Kidney capillary endothelial cell (primary cell): ENCODE measurements around the gene PACSIN3.

ENCODE experiments used
- DNase-seq: peaks from one replicate; pipeline ENCODE4 v3.0.0-alpha.2; 2018; ENCODE audit warnings: low spot score

Gene PACSIN3

DNA sequence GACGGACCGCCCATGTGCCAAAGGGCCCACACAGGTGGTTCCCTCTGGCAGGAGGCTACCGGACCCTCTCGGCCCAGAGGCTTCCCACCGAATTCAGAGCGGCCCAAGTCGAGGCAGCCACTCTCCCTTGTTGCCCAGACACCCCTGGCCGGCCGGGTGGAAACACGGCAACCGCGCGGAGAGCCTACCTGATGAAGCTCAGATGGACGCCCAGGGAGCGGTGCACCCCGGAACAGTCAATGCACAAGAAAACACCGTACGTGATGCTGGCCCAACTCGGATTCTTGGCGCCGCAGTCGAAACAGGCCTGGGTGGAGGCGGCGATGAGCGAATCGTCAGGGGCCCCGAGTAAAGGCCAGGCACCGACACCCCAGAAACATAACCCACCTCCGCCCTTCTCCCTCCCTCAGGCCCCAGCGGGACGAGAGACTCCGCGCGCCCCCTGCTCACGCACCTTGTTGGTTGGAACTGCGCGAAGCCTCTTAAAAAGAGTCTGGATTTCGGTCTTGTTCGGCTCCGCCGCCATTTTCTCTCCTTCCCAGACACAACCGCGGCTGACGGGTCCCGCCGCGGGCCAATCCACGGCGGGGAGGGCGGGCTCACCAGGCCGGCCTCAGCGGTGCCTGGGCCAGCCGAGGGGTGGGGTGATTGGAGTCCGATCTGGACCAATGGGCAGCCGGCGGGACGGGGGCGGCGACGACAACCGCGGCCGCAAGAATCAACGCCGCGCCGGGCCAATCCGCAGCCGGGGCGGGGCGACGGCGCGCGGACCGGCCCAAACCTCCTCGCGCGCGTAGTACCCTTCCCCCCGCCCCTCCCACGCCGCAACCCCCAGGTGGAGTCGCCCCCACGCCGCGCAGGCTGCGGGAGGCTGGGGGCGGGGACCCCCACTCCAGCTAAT lies 9.7 kb downstream of the PACSIN3 start, which contains the start of gene ARFGAP2:
Gene ARFGAP2 (minus strand): TSS at position 552 of the 901 bp plus-strand sequence. CDS start 26 bp downstream, at position 526.
- DNase-seq: peak; percentile 92

DNA sequence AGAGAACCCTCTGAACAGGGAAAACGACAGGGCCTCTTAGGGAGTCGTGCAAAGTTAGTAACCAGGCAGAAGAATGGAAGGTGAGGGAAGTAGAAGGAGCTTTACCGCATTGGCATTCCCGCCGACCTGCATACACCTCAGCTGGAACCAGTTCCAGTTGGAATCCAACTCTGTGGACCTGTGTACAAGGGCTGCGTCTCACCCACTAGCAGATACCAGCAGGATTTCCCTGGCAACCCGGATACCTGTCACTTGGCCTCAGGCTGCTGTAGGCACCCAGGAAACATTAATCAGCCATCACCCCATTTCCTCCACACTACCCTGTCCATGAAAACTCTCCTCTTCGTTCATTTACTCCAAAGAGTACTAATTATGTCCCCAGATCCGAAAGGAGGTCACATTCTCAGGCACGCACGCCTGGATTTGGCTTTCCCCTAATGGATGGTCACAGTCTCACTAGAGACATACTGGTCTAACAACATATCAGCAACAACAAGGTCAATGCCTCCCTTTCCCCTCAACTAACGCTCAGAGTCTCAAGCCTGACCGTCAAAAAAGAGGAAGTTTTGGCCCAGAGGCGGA lies 10.4 kb downstream of the PACSIN3 start:
- no peak for DNase-seq

DNA sequence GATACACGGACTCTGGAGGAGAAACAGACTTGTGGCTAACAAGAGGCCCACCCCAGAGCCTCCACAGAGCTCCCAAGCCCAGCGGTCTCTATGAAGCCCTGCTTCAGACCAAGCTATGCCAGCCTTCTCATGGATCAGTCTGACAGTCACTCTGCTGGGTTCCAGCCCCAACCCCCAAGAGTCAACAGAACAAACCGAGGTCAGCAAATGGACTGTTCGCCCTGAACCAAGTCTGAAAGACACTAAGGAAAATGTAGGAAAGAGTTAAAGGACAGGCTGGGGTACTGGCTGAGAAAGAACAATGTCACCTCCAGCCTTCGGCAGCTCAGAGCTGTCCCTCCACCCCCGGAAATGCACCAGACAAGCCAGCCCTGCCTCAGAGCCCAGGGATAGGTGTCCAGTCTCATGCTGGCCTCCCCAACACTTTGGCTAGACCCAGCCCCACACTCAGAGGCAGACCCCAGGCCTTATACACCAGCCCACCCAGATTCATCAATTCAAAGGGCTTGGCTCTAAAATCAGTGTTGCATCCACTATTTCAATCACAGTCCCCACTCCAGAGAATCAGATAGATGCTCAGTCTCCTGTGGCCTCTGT lies 13.4 kb downstream of the PACSIN3 start:
- no peak for DNase-seq

DNA sequence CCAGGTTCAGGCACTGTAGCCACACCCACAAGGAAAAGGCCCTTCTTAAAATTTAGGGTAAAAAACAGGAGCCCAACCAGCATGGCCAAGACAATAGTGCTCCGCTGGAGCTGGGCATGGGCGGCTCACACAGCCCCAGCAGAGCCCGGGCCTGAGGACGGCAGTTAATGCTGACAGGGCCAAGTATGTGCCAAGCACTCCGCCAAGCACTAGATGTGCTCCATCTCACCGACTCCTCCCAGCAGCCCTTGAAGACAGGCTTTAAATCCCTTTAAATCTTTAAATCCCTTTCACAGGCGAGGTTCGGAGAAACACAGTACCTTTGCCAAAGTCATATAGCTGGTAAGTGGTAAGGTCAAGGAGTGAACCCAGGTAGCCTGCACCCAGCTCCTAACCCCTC lies 14.4 kb downstream of the PACSIN3 start:
- DNase-seq: no peak

DNA sequence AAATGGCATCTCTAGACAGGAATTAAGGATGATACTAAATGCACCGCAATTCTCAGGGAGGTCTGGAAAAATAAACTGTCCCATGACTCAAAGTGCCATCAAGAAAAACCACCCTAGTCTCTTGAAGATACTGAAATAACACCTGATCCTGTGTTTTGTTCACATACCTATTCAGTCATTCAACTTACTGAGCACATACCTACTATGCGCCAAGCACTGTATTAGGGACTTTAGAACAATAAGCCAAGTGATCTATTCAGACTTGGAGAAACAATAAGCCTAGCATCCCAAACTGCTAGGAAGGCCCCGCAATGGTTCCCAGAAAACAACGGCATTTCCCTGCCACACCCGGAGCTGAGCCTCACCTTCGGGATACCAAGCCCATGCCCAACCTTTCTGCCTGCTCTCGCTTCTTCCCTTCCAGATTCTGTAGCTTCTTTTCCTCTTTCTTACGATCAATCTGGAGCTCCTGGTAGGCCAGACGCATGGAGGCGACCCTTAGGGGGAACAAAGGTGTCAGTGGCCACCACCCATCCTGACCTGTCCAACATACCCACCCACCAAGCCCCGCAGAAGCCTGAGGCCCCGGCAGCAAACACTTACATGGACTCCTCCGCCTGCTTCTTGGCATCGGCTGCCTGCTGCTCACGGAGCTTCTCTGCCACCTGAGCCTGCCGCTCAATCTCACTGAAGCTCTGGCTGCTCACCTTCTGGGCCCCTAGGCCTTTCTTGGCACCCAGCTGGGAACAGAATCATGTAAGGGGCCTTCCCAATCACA lies 15.0 kb downstream of the PACSIN3 start:
- DNase-seq: no peak

DNA sequence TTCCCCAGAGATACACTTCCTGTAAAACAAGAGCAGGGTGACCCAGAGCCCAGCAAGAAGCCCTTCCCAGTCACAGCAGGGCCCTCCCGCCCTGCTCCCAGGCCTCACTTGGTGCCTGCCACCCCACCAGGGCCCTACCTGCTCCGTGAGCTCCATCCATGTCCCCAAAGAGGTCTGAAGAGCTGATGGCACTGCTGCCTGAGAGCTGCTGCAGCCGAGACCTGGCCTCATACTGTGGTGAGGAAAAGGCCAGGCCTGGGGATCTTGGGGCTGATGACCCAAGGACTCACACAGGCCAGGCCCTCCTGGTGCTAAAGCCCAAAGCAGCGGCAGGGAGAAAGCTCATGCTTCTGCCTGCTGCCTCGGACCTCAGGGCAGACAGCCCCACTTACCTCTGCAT lies 19.9 kb downstream of the PACSIN3 start:
- DNase-seq: no peak

DNA sequence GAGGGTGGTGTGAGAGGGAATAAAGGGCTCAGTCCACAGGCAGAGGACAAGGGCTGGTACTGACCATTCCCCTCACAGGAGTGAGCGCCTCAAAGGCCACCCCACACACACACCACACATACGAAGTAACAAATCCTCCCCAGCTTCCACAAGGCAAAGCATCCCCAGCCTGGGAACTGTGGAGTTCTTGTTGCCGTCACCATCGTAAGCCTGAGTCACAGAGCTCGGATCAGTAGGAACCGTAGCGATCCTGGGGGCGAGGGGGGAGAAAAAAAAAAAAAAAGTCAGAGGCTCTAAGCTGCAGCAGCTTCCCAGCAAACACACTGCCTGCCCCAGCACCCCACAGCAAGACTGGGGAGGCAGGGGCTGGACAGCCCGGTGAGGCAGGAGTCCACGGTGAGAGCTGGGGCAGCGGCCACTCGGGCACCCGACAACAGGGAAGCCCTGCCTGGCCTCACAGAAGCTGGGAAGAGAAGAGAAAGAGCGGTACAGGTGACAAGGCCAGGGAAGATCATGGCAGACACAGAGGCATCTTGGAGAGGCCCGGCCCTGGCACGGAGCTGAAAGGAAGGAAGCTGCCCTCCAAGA lies 20.9 kb downstream of the PACSIN3 start:
- DNase-seq: no peak

DNA sequence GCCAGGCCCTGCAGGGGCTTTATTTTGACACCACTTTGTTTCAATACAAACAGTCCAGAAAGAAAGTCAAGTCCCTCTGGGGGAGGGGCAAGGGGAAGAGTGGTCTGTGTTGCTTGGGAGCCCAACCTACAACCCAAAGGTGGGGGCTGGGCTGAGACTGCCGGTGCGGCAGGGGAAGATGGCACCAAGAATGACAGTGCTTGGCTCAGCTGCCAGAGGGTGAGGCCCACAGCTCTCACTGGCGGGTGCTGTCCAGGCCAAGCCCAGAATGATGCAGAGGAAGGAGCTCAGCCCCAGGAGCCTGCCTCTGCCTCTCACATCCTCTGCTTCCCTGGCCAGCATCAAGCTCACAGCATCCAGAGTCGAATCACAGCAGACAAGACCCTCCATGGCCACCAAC lies 21.9 kb downstream of the PACSIN3 start:
- DNase-seq: no peak

DNA sequence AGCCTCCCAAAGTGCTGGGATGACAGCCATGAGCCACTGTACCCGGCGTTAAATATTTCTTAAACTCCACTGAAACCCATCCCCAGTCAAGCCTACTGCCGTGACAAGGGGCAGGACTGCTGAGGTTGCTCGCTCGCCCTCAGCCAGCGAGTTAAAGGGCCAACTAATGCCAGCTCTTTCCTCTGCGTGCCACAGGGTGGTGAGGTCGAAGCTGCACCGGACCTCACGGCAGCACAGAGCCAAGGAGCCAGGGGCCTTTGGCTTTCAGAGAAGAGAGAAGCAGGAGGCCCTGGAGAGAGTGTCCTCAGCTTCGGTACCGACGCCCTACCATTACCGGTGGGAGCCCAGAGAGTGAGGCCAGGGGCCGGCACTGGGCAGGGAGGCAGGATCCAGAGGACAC lies 22.3 kb downstream of the PACSIN3 start:
- no peak for DNase-seq

DNA sequence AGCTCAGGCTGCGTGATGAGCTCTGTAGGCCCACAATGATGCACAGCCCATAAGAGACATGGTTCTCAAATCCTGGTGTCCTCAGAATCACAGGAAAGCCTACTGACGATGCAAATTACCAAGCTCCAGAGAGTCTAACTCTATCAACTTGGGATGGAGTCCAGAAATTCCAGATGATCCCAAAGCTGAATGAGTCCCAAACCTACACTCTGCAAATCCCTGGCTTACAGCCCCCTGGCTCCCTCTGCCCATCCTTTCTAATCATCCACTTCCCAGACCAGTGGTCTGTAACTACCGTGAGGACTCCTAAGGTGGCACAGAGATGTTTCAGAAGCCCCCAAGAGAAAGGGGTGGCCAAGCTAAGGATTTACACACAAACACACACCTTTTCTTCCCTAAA lies 23.0 kb downstream of the PACSIN3 start:
- no peak for DNase-seq

DNA sequence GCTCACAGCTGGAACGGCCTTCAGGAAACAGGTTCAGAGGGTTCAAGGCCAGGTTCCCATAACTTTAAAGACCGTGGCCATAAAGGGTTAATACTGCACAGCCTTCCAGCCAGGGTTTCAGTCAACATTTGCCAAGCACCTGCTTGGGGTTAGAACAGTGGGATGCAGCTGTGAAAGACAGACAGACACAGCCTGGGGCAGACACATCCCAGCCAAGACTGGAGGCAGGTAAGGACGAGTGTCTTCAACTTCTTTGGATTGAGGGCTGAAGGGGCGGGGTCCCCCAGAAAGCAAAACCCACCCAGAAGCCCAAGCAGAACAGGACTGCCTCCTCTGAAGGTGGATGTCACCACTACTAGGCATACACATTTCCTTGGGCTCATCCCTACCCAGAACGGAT lies 23.8 kb downstream of the PACSIN3 start:
- DNase-seq: no peak

DNA sequence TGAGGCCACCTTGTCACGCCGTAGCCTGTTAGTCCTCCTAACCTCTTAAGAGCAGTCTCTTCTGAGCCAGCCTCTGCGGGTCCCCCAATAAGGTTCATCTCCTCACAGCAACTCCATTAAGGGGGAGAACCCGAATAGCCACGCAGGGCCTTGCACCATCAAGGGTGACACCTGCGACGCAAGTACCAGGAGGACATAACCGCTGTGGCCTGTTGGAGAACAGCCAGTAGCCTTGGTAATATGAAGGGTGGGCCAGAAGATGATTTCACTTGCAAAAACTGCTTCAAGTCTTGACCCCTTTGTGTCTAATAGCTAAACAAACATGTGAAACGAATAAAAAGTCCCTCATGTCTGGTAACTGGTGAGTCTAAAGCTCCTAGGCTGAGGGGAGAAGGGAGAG lies 24.3 kb downstream of the PACSIN3 start:
- no peak for DNase-seq

DNA sequence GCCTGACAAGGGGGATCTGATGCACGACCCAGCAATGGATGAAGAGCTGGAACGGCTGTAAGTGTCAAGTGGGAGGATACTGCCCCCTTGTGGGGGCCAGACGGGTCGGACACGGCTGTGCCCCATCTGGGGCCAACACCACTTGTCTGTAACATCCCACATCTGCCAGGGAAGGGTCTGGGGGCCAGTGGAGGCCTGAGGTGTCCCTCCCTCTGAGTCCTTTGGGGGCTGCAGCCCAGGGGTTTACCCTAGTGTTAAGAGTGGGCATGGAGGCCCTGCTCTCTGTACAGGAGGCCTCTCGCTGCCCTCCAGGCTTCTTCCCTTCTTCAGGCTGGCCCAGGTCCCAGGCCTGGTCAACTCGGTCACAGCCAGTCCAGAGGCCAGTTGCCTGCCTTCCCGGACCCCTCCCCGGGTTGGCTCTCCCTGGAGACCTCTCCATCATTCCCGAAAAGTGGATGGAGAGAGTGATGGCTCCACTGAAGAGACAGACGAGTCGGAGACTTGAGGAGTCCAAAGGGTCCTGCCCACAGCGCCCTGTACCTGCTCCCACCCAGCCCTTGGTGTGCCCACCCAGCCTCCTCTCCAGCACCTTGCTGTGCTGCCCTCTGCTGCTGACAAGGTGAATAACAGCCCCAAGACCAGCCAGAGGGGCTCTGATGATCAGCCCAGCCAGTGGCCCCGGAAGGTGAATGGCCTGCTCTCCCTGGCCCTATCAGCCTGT lies 24.9 kb downstream of the PACSIN3 start:
- peak; percentile 52 for DNase-seq

DNA sequence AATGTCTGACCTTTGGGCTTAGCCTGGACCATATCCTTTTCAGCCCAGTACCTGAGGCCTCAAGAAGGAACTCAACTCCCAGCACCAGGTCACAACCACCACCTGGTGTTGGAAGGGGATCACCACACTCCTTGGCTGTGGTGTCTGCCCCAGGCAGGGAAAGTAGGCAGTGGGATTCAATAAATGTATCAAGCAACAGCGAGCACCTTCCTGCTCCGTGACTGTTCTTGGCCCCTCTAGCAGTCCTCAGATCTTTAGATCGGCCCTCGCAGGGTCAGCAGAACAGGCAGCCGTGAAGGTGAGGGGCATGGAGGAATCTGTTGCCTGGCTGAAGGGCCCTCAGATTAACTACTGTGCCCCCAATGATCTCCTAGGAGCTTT lies 25.5 kb downstream of the PACSIN3 start:
- DNase-seq: no peak

DNA sequence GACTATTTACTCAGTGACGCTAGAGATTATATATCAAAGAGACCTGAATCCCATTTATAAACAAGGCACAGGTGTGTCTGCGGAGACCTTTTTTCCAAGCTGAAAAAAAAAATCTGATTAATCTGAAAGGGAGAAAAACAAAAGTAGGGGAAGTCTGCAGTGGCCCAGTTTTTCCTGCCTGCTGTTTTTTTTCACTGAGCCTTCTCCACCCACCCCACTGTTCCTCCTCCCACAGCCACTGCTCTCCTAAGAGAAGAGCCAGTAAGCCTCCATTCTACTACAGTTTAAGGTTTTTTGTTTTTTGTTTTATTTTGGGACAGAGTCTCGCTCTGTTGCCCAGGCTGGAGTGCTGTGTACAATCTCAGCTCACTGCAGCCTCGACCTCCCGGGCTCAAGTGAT lies 28.0 kb downstream of the PACSIN3 start:
- no peak for DNase-seq

DNA sequence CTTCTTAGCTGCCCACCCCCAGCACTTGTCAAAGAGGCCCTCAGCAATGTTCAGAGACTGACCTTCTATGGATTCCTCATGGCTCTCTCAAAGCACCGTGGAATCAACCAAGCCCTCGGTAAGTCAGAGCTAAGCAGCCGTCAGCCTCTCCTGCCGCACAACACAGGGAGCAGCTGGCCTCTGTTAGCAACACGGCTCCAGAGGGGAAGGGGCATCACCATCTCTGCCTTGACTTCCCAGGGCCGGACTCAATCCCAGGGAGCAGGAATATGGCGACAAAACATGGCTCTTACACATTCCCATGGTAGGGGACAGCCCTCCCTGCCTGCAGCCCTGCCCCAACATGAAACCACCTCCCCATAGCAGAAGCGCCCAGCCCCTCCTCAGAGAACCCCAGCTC lies 28.4 kb downstream of the PACSIN3 start:
- no peak for DNase-seq

DNA sequence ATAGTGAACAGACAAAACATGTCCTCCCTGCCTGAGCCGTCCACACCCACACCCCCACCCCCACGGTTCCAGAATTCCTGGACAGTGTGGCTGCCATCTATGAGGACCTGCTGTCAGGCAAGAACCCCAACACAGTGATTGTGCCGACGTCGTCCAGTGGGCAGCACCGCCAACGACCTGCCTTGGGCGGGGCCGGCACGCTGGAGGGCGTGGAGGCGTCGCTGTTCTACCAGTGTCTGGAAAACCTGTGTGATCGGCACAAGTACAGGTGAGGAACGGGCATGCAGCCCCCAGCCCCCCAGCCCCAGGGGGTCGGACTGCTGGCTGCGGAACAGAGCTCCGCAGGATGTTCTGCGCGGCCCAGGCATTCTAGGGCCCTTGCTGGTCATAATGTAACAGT lies 29.3 kb downstream of the PACSIN3 start:
- no peak for DNase-seq

DNA sequence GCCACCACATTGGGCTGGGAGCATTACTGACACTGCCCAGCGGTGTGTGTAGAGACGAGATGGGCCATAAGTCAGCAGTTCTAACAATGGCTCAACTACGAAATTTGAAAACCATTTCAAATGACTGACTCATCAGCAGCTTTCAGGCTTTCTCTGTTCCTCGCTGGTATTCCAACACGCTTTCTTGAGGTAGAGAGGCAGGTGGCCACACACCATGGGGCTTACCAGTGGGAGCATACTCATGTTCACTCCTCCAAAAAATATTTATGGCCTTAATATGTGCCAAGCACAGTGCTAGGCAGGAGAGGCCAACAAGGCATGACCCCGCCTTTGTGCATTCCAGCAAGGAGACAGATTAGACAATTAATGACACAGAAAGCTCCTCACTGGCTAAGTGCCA lies 29.9 kb downstream of the PACSIN3 start:
- DNase-seq: no peak

DNA sequence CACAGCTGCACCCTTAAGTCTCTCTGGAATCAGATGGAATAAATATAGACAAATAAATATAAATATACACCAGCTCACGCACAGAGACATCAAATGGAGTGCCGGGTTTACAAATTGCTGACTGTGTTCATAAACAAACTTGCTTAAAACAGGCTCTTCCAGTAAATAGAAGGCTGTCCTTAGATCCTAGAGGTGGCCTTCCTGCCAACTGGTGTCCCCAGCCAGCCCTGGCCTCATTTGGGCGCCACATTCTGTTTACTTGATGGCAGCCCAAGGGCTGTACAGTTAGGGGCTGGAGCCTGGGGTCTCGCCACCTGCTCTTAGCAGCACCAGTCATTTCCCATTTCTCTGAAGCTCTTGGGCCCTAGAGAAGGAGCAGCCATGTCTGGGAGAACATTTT lies 30.4 kb downstream of the PACSIN3 start:
- DNase-seq: no peak

DNA sequence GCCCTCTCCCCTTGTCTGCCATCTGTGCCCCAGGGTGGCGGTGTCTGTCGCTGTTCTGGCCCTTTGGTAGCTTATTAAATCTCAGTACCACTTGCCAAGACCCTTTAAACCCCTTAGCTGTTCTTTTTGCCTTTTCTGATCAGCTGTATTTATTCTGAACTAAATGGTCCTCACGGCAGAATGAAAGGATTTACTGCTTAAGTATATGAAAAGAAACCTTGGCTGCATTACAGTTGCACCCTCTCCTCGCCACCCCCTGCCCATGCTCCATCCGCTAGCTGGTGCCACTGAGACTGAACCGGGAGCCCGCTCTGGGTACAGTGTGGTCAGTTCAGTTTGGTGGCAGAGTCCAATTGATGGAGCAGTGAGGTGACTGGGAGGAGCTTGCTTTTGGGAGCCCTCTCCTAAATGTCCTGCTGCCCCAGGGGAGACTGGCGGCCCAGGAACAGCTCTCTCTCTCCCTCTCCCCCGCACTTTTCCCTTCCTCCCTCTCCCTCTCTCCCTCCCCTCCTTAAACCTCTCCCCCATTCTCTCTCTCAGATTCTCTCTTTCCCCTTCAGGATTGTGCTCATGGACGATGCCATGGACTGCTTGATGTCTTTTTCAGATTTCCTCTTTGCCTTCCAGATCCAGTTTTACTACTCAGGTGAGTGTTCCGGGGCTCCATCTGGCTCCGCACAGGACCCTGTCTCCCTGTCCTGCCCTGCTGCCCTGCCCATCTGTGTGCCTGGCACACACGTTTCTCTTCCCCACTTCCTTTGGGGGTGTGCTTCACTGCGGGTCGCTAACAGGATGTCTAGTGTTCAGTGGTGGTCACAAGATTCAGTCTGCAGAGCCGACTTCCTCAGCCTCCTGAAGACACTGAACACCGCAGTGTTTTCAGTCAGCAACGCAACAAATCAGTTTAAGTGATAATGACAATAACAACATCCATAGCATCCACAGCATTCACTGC lies 31.3 kb downstream of the PACSIN3 start:
- no peak for DNase-seq
